Stimulated activated CD4-positive, alpha-beta T cell treated with anti-CD3 and anti-CD28 coated beads, TNF-alpha, amount 100 ng/mL, for 4 hours (primary cell): ENCODE measurements around the gene MLYCD.

Source experiments
- DNase-seq, 3 experiments: peaks; one replicate each; pipeline ENCODE4 v3.0.0-alpha.2; 2020; ENCODE audit warnings: low read depth in 3 of 3

MLYCD gene

DNA sequence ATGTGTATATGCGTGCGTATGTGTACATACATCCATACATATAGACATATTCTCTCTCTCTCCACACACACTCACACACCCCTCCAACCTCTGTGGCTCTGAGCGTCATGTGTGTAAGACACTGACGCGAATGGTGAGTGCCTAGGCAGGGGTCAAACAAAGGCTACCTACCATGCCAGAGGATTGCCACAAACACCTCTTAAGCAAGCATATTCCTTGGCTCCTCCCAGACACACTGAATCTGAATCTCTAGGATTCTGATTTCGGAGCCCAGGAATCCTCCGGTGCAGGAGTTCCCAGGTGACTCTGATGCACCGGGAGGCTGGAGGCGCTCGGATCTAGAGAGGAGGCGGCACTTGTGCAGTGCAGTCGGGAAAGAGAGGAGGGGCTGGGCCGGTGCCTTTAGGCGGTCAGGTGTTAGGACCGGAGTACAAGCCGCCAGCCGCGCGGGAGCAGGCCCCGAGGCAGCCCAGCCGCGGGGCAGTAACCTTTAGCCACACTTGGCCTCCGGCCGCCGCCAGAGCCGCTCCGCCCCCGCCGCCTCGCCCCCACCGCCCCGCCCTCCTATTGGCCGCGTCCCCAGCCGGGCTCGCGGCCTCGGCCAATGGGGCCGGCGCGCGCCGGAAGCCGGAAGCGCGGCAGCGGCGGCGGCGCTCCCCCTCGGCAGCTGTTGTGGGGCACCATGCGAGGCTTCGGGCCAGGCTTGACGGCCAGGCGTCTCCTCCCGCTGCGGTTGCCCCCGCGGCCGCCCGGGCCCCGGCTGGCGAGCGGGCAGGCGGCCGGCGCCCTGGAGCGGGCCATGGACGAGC, at the start of gene MLYCD:
Gene MLYCD (plus strand): TSS at position 653 of the 809 bp plus-strand sequence. CDS start 30 bp downstream, at position 683.
- DNase-seq = peak; percentile 43 to 54 (median 45)

GRCh38 chr16:83849421-83849820, 49.5 kb upstream of the MLYCD start:
- no peak for DNase-seq

DNA sequence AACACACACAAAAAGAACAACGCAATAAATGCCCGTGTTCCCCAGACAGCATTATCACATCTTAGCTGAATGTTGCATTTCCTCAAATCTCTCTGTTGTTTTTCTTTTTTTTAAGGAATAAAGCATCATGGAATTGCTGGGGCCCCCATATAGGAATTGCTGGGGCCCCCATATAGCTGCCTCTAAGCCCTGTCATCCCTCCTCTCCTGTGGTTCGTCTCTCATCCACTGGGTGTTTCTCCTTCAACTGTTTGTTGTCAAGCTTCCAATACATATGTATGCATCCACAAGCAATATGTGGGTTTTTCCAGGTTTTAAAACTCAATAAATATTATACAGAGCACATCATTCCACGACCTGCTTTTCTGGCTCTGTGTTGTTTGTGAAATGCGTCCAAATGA, 48.0 kb upstream of the MLYCD start:
- DNase-seq = no peak

- no peak for DNase-seq
Observed at GRCh38 chr16:83851473-83851872, 47.4 kb upstream of the MLYCD start.

DNA sequence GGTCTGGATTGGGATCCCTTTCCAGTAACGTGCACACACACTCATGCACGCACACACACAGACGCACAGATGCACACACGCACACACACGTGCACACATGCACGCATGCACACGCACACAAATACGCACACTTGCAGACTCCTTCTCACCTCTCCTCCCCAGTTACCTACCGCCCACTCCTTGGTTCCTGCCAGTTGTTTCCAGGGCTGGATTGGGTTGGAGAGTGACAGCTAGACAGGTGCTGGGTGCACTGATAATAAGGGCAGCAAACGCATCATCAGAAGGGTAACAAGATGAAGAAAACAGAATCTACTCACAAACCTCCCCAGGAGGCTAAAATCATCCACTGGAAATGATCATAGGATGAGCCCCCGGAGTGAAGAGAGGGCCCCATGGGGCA, 46.1 kb upstream of the MLYCD start:
- no peak for DNase-seq

DNA sequence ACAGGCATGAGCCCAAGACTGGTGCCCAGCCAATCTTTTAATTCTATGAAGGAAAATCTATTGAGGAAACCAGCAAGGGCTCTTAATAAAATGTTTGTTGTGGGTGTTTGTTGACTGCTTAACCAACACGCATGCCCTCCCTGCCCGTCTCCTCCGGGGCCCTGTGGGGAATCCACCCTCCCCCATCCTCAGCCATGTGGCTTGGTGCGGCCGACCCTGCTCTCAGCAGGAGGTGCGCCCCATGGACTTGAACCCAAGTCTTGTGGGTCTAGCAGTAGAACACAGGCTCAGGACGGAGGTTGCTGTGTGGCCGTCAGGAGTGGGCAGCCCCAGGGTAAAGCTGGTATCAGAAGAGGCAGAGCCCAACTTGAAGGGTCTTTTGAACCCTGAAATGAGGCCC, 45.1 kb upstream of the MLYCD start:
- no peak for DNase-seq

- no peak for DNase-seq
Observed at GRCh38 chr16:83854420-83854819, 44.5 kb upstream of the MLYCD start.

GRCh38 chr16:83856792-83857191, 42.1 kb upstream of the MLYCD start:
- DNase-seq = no peak

DNA sequence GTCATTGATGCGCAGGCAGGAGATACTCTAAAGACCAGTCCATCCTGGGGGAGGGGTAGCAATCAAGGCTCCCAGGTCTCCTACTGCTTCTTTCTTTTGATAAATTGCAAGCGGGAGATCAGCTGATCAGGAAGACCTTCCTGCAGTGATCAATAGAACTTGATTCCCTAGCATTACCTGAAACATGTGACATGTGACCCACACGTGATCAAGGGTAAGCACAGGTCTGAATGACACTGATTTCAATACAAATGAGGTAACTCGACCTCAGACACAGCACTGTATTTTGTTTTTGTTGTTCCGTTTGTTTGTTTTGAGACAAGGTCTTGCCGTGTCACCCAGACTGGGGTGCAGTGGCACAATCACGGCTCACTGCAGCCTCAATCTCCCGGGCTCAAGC, 39.6 kb upstream of the MLYCD start:
- no peak for DNase-seq

- DNase-seq = no peak
Observed at GRCh38 chr16:83862661-83863060, 36.3 kb upstream of the MLYCD start.

GRCh38 chr16:83863682-83864081, 35.2 kb upstream of the MLYCD start:
- no peak for DNase-seq

GRCh38 chr16:83870830-83871229, 28.1 kb upstream of the MLYCD start:
- no peak for DNase-seq

- DNase-seq = no peak
Observed at GRCh38 chr16:83878838-83879237, 20.1 kb upstream of the MLYCD start.

DNA sequence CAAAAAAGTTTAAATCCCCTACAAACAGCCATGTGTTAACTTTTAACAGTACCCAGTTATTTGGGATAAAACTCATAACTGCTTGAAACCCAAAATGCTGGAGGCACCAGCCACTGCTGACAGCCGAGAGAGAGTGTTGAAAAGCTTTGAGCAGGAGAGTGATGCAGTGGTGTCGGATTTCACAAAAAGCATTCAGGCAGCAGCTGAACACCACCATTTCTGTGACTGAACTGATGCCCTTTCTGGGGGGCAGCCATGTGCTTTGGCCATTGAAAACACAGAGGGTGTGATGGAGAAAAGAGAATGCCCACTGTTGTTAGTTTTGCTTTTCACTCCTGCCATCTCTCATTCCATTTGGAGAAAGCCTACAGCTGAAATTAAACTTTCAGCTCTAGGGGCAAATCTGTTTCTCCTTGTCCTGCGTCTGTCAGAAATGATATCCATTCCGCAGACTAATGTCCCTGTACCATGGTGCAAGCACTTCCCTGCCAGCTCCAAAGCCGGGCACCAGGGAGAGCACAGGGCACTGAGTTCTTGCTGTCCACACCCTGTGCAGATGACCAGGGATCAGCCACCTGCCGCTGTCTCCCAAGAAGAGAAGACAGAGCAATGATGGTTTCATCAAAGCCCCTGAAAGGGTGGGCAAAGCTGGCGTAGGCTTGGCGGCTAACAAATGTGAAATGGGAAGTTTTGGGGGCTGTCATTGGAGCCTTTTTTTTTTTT, 16.6 kb upstream of the MLYCD start:
- no peak for DNase-seq

DNA sequence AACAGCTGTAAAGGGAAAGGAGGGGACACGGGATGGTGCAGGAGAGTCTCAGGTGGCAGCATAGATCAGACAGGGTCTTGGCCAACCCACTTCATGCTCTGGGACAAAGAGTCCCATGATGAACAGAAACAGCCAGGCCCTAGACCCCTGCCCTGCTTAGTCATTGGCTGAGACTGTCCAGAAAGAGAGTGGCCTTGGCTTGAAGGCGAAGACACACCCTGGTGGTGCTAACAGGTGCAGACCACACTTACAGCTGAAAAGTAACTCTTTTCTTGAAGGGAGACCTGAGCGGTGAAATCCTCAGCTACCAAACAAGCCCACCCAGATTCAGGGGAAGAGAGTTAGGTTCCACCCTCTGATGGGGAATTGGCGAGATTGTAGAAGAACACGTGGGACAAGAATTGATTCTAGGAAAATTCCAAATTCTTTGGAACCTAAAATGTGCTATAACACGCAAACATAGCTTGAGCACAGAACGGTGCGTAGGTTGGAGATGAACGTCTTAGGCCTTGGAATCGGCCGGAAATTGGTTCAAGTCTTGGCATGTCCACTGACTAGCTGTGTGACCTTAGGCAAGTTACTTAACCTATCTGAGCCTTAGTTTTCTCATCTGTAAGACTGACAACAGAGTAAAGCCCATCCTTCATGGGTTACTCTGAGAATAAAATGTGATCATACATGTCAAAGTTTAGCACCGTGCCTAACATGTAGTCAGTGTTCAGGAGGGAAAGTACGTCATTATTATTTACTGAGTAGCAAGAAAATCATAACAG, 12.5 kb upstream of the MLYCD start:
- no peak for DNase-seq

- DNase-seq = no peak
Observed at GRCh38 chr16:83887080-83887479, 11.8 kb upstream of the MLYCD start.

- DNase-seq = no peak
Observed at GRCh38 chr16:83887564-83887963, 11.4 kb upstream of the MLYCD start.

GRCh38 chr16:83888672-83889044, 10.3 kb upstream of the MLYCD start:
- no peak for DNase-seq

- no peak for DNase-seq
Observed at GRCh38 chr16:83890359-83890758, 8.6 kb upstream of the MLYCD start.

- DNase-seq = no peak
Observed at GRCh38 chr16:83891742-83892141, 7.2 kb upstream of the MLYCD start.

DNA sequence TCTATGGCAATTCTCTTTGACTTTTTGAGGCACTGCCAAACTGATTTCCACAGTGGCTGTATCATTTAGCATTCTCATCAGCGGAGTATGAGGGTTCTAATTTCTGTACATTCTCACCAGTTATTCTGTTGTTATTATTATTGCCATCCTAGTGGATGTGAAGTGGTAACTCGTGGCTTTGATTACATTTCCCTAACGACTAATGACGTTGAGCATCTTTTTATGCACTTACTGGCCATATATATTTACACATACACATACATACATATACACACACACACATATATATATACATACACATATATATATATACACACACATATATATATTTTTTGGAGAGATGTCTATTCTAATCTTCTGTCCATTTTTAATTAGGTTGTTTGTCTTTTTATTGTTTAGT, 3.7 kb upstream of the MLYCD start:
- no peak for DNase-seq

DNA sequence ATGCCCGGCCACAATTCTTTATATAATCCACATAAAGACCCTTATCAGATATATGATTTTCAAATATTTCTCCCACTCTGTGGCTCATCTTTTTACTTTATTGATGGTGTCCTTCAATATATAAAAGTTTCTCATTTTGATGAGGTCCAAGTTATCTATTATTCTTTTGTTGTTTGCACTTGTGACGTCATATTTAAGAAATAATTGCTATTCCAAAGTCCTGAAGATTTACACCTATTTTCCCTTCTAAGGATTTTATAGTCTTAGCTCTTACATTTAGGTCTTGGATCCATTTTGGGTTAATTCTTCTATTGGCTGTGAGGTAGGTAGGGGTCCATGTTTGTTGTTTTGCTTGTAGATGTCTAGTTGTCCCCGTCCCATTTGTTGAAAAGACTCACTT, 3.0 kb upstream of the MLYCD start:
- no peak for DNase-seq
